Erythroblast (primary cell): Measurements from ENCODE around the gene OGDH.

Experiments
- GATA1 ChIP-seq: IDR thresholded peaks from 2 replicates; pipeline ENCODE4 v1.6.1; 2011; ENCODE audit warnings: low read depth, mild to moderate bottlenecking, control low read depth, low read length, moderate library complexity
- POLR2A ChIP-seq: IDR thresholded peaks from 2 replicates; pipeline ENCODE4 v1.6.1; 2011; ENCODE audit warnings: mild to moderate bottlenecking, low read length

DNA sequence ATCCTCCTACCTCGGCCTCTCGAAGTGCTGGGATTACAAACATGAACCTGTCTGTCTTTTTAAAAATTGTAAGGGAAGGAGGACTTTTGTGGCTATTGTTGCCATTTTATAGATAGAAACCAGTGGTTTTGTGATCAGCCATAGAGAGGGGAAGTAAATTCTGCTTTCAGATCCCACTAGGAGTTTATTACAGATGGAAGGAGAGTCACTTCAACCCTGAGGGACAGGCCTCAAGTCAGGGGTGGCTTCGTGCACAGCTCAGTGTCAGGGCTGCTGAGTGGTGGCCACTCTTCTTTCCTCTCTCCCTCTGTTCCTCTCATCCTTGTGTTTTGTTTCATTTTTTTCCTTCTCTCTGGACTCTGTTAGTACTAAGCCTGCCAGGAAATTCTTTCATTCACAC, 60.8 kb downstream of the OGDH start:
- no peak for TF ChIP-seq POLR2A
- no peak for TF ChIP-seq GATA1
